Measurements from ENCODE around the gene MAP4K2. TPM values are rescaled to one million over a fixed set of nuclear protein-coding genes. Genes with fewer than 3 reads are reported as not detected.

MAP4K2 gene
- total and polyA plus RNA-seq, 9 of the 15 experiments (the other 6 are each of a cell fraction or from before 2014, with no cell fraction given), result 0.13 to 14.5 (median 7.3) TPM

DNA sequence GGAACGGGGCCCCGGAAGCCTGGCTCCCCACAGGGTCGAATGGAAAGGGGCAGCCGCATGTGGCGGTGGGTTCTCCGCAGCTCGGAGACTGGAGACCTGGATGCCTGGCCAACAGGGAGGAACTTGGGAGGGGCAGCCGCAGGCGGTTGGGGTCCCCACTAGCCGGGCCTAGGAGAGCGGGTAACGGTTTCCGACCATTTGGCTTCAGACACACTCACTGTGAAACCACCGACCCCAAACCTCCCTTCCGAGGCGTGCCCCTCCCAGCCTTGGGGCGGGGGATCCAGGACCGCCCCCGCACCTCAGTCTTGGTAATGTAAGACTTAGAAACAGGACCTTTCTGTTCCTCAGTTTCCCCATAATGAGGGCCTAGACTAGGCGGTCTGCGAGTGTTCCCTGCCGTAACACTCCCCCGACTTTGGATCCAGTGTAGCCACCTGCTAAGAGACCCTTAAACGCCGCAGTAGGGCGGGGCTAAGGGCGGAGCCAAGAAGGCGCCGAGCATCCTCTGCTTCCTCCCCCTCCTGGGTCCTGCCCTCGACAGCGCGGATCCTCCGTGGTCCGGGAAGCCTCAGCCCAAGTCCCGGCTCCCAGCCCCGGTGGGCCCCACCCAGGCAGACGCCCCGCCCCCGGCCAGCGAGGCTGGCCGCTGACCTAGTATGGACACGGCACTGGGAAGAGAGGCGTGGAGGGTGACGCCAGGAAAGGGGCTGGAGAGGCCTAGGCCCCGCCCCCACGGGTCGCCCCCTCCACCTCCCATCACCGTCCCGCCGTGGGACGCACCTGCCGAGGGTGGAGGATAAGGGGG, 57.3 kb downstream of the MAP4K2 start (continued):
- TF ChIP-seq MNT (conservative IDR thresholded peaks at IDR 0.05) (no peak), HDAC2 (IDR thresholded peaks at IDR 0.05) (peak; percentile 41; the same call in 1 of the 2 replicates), XRCC5 (IDR thresholded peaks at IDR 0.05; ENCODE audit: low read depth, low read length) (no peak), POLR2A (conservative IDR thresholded peaks at IDR 0.05) (peak; percentile 67), ZFP91 (CRISPR knock-in tag; IDR thresholded peaks at IDR 0.05) (no peak), ZNF408 (CRISPR knock-in tag; IDR thresholded peaks at IDR 0.05; ENCODE audit: low read depth) (no peak), PATZ1 (CRISPR knock-in tag; IDR thresholded peaks at IDR 0.05; ENCODE audit: borderline replicate concordance) (no peak), BRCA1 (IDR thresholded peaks at IDR 0.05) (no peak), BRCA1 (CRISPR knock-in tag; IDR thresholded peaks at IDR 0.05) (no peak), JUND (IDR thresholded peaks at IDR 0.05; ENCODE audit: borderline replicate concordance, low read depth, low read length) (0 out of 2 replicates have a peak, but pooled peaks have one; percentile 14), JUND (tag; IDR thresholded peaks at IDR 0.05; ENCODE audit: borderline replicate concordance, low read depth, low read length) (no peak), SMARCE1 (IDR thresholded peaks at IDR 0.05) (0 out of 2 replicates have a peak, but pooled peaks have one; percentile 13), RCOR1 (IDR thresholded peaks at IDR 0.05; ENCODE audit: borderline replicate concordance in 1 of 2, low read depth in 2 of 2, low read length in 2 of 2) (peak in 1 of 2 experiments; percentile 72; a peak in 2 of 4 replicates), RBM17 (IDR thresholded peaks at IDR 0.05; ENCODE audit: borderline replicate concordance, low read depth, low read length) (no peak), ZNF764 (CRISPR knock-in tag; IDR thresholded peaks at IDR 0.05; ENCODE audit: low read depth) (no peak), ID3 (CRISPR knock-in tag; IDR thresholded peaks at IDR 0.05) (no peak), ID3 (tag; IDR thresholded peaks at IDR 0.05) (0 out of 2 replicates have a peak, but pooled peaks have one; percentile 18), EP400 (IDR thresholded peaks at IDR 0.05) (peak; percentile 35; the same call in 1 of the 2 replicates), SMC3 (conservative IDR thresholded peaks at IDR 0.05; ENCODE audit: insufficient read depth, low read depth, low read length) (no peak), ZNF41 (CRISPR knock-in tag; conservative IDR thresholded peaks at IDR 0.05) (no peak)
- TF ChIP-seq, protein P1, sequence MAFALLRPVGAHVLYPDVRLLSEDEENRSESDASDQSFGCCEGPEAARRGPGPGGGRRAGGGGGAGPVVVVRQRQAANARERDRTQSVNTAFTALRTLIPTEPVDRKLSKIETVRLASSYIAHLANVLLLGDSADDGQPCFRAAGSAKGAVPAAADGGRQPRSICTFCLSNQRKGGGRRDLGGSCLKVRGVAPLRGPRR (CRISPR knock-in tag; IDR thresholded peaks at IDR 0.05), result no peak

Data from K562 (cell line).